Heart left ventricle (tissue), 16 donors: ENCODE measurements around the gene C19orf81. TPM values are rescaled to one million over a fixed set of nuclear protein-coding genes. Genes with fewer than 3 reads are reported as not detected.

Source experiments
- ATAC-seq, 4 donors: fragments of 200-7000 bp; cut with Tn5 transposase; one replicate each; pipeline ENCODE4 v1.9.1; 2020 to 2022; ENCODE audit warnings: moderate library complexity in 4 of 4, mild to moderate bottlenecking in 3 of 4, moderate number of reproducible peaks in 1 of 4
- DNase-seq, 5 donors: peaks; one replicate each; pipeline ENCODE4 v3.0.0-alpha.2; 2020
- H3K27ac ChIP-seq, 12 donors: fragments of 200-600 bp; sonication (generic) in 4 of 12; one replicate each; pipeline versions ENCODE4 v1.5.0 to v1.8.0; 2016 to 2022; ENCODE audit warnings: mild to moderate bottlenecking in 2 of 12
- H3K27me3 ChIP-seq, 9 donors: fragments of 200-600 bp; sonication (generic) in 2 of 9; one replicate each; pipeline versions ENCODE4 v1.5.1 to v1.8.0; 2016 to 2022; ENCODE audit warnings: mild to moderate bottlenecking in 3 of 9
- H3K36me3 ChIP-seq, 9 donors: fragments of 200-600 bp; sonication (generic) in 2 of 9; one replicate each; pipeline versions ENCODE4 v1.5.0 to v1.8.0; 2018 to 2022; ENCODE audit warnings: mild to moderate bottlenecking in 2 of 9
- H3K4me1 ChIP-seq, 12 donors: fragments of 200-600 bp; sonication (generic) in 4 of 12; one replicate each; pipeline versions ENCODE4 v1.5.0 to v1.8.0; 2016 to 2022; ENCODE audit warnings: mild to moderate bottlenecking in 3 of 12
- H3K4me3 ChIP-seq, 12 donors: fragments of 200-600 bp; sonication (generic) in 4 of 12; one replicate each; pipeline versions ENCODE4 v1.5.0 to v1.8.0; 2017 to 2022; ENCODE audit warnings: mild to moderate bottlenecking in 9 of 12, moderate library complexity in 4 of 12
- H3K9me3 ChIP-seq, 12 donors: fragments of 200-600 bp; sonication (generic) in 4 of 12; one replicate each; pipeline versions ENCODE4 v1.5.0 to v1.8.0; 2016 to 2022; ENCODE audit warnings: mild to moderate bottlenecking in 1 of 12
- CTCF ChIP-seq, 12 donors: fragments of 200-600 bp; sonication (generic) in 4 of 12; IDR thresholded peaks; one replicate each; pipeline versions ENCODE4 v1.5.0 to v1.8.0; 2018 to 2022; ENCODE audit warnings: antibody characterized with exemption in 12 of 12, mild to moderate bottlenecking in 5 of 12
- POLR2A ChIP-seq, 2 donors: fragments of 450-650 bp; IDR thresholded peaks; one replicate each; pipeline ENCODE4 v1.6.1; 2017; ENCODE audit warnings: antibody characterized with exemption in 2 of 2, mild to moderate bottlenecking in 2 of 2, moderate library complexity in 2 of 2
- WGBS, 4 donors: extraction: QIAGEN DNeasy Blood & Tissue Kit in 2 of 4; methylation state at CpG; one replicate each; pipeline versions ENCODE4 v1.1.5 to v1.1.7; 2013 to 2018; 5-methylcytosine and 5-hydroxymethylcytosine counted together
- intact Hi-C, 10 donors: fragments of 100-400 bp; cut with DNase I; formaldehyde crosslinking; loops; one replicate each; pipeline versions ENCODE4 v1.11.1 to v1.14.2; 2022
- polyA plus RNA-seq, 2 donors: library from polyadenylated mRNA; stranded (reverse); fragments of 200-250 nt; gene quantifications; one replicate each; pipeline ENCODE4 v1.2.3, GENCODE V29; 2013
- total RNA-seq, 9 donors: library from RNA; depleted of rRNA in 2 of 9; stranded (reverse); fragments of >200 nt in 2 of 9; fragmentation: NEBNext Ultra II Directional in 3 of 9; extraction: Animal tissue kit (Norgen Biotek cat#: 25700) in 3 of 9; gene quantifications; one replicate each; pipeline versions ENCODE4 v1.1.0 to v1.2.4, GENCODE V29; 2016 to 2023
- donor health status: ischemic (EF 13 %, LVEDD 7.1; RV severe dilation, severe dysfunction).
- donor health status: healthy with polysubstance abuse.
- donor health status: DM: no; HTN: yes; CAD: no.
- donor health status: DM: no; HTN: no; CAD: no.
- donor health status: ischemic (EF 25% LVEDD 6.9; RV normal size, moderate dysfunction).
- donor health status: ischemic (EF 25% LVEDD 5.7; RV mildly dilated, moderate dysfunction).
- donor health status: healthy.
- donor health status: DM: yes; HTN: yes; CAD: no.
- donor health status: ischemic (EF 35%, LVEDD 5.7; RV mildly dilated, moderate dysfunction).
- donor health status: nonischemic (EF 11% LVEDD 7.7; RV severe dilation, severe dysfunction).
- donor health status: DM: yes; HTN: yes; CAD: no.
- donor health status: PGD.
- donor health status: ischemic (EF 29% LVEDD 5.4; RV normal size, mild dysfunction).
- donor health status: nonischemic (EF 23%, LVEDD 6.1; RV moderate dilation, normal function).

Gene C19orf81
- total and polyA plus RNA-seq, 11 donors: 0.65 to 3.6 (median 1.7) TPM; not detected in 4

GRCh38 chr19:50624949-50625600, 24.2 kb upstream of the C19orf81 start:
- H3K4me3 ChIP-seq: no peak overlapping the region
- H3K36me3 ChIP-seq: no peaks in the 10 kb centered on the region
- no peak for DNase-seq
- intact Hi-C loops: no loop called here
- H3K27ac ChIP-seq: no peak overlapping the region
- ATAC-seq: no peak
- peaks cover 0 to 9% (median 0%) of the 10 kb centered on the region in 9 donors for H3K27me3 ChIP-seq
- H3K9me3 ChIP-seq: no peaks in the 10 kb centered on the region
- 91 to 92% (median 91%) methylated on average over 29 to 44 of the region's 44 CpGs for WGBS, 4 donors
- no peak for TF ChIP-seq POLR2A (IDR thresholded peaks at IDR 0.05)
- TF ChIP-seq CTCF (IDR thresholded peaks at IDR 0.05): no peak
- H3K4me1 ChIP-seq: no peaks in the 10 kb centered on the region

GRCh38 chr19:50626011-50626410, 23.2 kb upstream of the C19orf81 start:
- WGBS, 4 donors: 57 to 64% (median 61%) methylated on average over 4 of the region's 4 CpGs

GRCh38 chr19:50626795-50627194, 22.4 kb upstream of the C19orf81 start:
- no peak overlapping the region for H3K4me3 ChIP-seq
- TF ChIP-seq POLR2A (IDR thresholded peaks at IDR 0.05) (no peak), CTCF (IDR thresholded peaks at IDR 0.05) (no peak)
- ATAC-seq: no peak
- no peaks in the 10 kb centered on the region for H3K4me1 ChIP-seq
- H3K36me3 ChIP-seq: no peaks in the 10 kb centered on the region
- H3K9me3 ChIP-seq: no peaks in the 10 kb centered on the region
- intact Hi-C loops: no loop called here
- DNase-seq: no peak
- WGBS, 4 donors: 67 to 72% (median 69%) methylated on average over 4 of the region's 4 CpGs
- no peak overlapping the region for H3K27ac ChIP-seq
- H3K27me3 ChIP-seq: peaks cover 0 to 9% (median 0%) of the 10 kb centered on the region in 9 donors

More at GRCh38 chr19:50626011-50626410, 23.2 kb upstream of the C19orf81 start:
- ATAC-seq: no peak
- Histone ChIP-seq H3K4me1 (no peaks in the 10 kb centered on the region), H3K9me3 (no peaks in the 10 kb centered on the region), H3K27ac (no peak overlapping the region), H3K4me3 (no peak overlapping the region), H3K27me3 (peaks cover 0 to 9% (median 0%) of the 10 kb centered on the region in 9 donors), H3K36me3 (no peaks in the 10 kb centered on the region)
- no peak for DNase-seq
- intact Hi-C loops: no loop called here
- TF ChIP-seq CTCF (IDR thresholded peaks at IDR 0.05) (no peak), POLR2A (IDR thresholded peaks at IDR 0.05) (no peak)

- DNase-seq: no peak
- Histone ChIP-seq H3K4me1 (no peaks in the 10 kb centered on the region), H3K27ac (no peak overlapping the region), H3K27me3 (peaks cover 0 to 9% (median 0%) of the 10 kb centered on the region in 9 donors), H3K9me3 (peaks cover 0 to 6% (median under 1%) of the 10 kb centered on the region in 12 donors), H3K4me3 (no peak overlapping the region), H3K36me3 (no peaks in the 10 kb centered on the region)
- WGBS, 4 donors: 84 to 89% (median 86%) methylated on average over 5 of the region's 5 CpGs
- TF ChIP-seq POLR2A (IDR thresholded peaks at IDR 0.05) (no peak), CTCF (IDR thresholded peaks at IDR 0.05) (no peak)
- ATAC-seq: no peak
- intact Hi-C loops: no loop called here
Observed at GRCh38 chr19:50628146-50628545, 21.1 kb upstream of the C19orf81 start.
